ENCODE data around the gene LRRC4C.

The LRRC4C gene

GRCh38 chr11:41446566-41446965 lies 12.9 kb downstream of the LRRC4C start:
- Histone ChIP-seq H3K18ac (ENCODE audit: low read length) (no peak overlapping the region), H4K91ac (ENCODE audit: low read depth, low read length, poor library complexity) (no peak overlapping the region), H3K23ac (ENCODE audit: low read depth, low read length, poor library complexity) (no peak overlapping the region), H2BK12ac (ENCODE audit: low read length) (no peak overlapping the region), H3K9ac (ENCODE audit: low read depth, low read length, poor library complexity) (no peak overlapping the region), H3K79me1 (ENCODE audit: low read depth, low read length) (no peaks in the 10 kb centered on the region), H3K4me3 (ENCODE audit: low read length in 2 of 2) (no peak overlapping the region), H3K27me3 (ENCODE audit: control insufficient read depth in 3 of 3, insufficient read depth in 3 of 3, low read depth in 1 of 3, low read length in 3 of 3) (no peaks in the 10 kb centered on the region), H2BK15ac (ENCODE audit: low read length) (no peak overlapping the region), H3K9me3 (replicated peaks in 1 of 2; ENCODE audit: control insufficient read depth in 2 of 2, insufficient read depth in 1 of 2, low read depth in 1 of 2, low read length in 2 of 2) (no peaks in the 10 kb centered on the region), H3K36me3 (replicated peaks in 1 of 2; ENCODE audit: control insufficient read depth in 2 of 2, insufficient read depth in 2 of 2, low read length in 2 of 2) (no peaks in the 10 kb centered on the region), H3K4me1 (ENCODE audit: control insufficient read depth in 2 of 2, insufficient read depth in 1 of 2, low read depth in 1 of 2, low read length in 2 of 2) (no peaks in the 10 kb centered on the region), H4K8ac (ENCODE audit: low read depth, low read length) (no peak overlapping the region), H3K27ac (replicated peaks; ENCODE audit: low read length) (no peak overlapping the region), H2AFZ (ENCODE audit: low read length) (no peak overlapping the region), H2BK120ac (ENCODE audit: low read depth, low read length) (no peak overlapping the region), H2AK5ac (ENCODE audit: low read depth, low read length) (no peak overlapping the region), H3K4me2 (ENCODE audit: insufficient read depth, low read length, poor library complexity, severe bottlenecking) (no peak overlapping the region), H3K14ac (ENCODE audit: low read length) (no peak overlapping the region), H3K4ac (ENCODE audit: low read length) (no peak overlapping the region), H2BK5ac (ENCODE audit: low read length) (no peak overlapping the region)
- DNase-seq (ENCODE audit: low spot score): no peak

GRCh38 chr11:41446107-41446506 lies 13.3 kb downstream of the LRRC4C start:
- no CpG with 5 or more reads among the region's 2 CpGs for WGBS, 2 donors (ENCODE audit: extremely low coverage in 2 of 2, insufficient read length in 2 of 2, insufficient replicate concordance in 1 of 2)
- Histone ChIP-seq H2BK120ac (ENCODE audit: low read depth, low read length) (no peak overlapping the region), H3K4ac (ENCODE audit: low read length) (no peak overlapping the region)

GRCh38 chr11:41437006-41437490 lies 22.4 kb downstream of the LRRC4C start:
- WGBS, 2 donors (ENCODE audit: extremely low coverage in 2 of 2, insufficient read length in 2 of 2, insufficient replicate concordance in 1 of 2): 100% methylated on average over 1 of the region's 9 CpGs; no CpG with 5 or more reads in 1 of the 2 donors
- no peak overlapping the region for H3K23ac ChIP-seq (ENCODE audit: low read depth, low read length, poor library complexity)
- H2BK15ac ChIP-seq (ENCODE audit: low read length): no peak overlapping the region

More at GRCh38 chr11:41446107-41446506, 13.3 kb downstream of the LRRC4C start:
- Histone ChIP-seq H2AK5ac (ENCODE audit: low read depth, low read length) (no peak overlapping the region), H3K4me1 (ENCODE audit: control insufficient read depth in 2 of 2, insufficient read depth in 1 of 2, low read depth in 1 of 2, low read length in 2 of 2) (no peaks in the 10 kb centered on the region), H3K27me3 (ENCODE audit: control insufficient read depth in 3 of 3, insufficient read depth in 3 of 3, low read depth in 1 of 3, low read length in 3 of 3) (no peaks in the 10 kb centered on the region), H3K18ac (ENCODE audit: low read length) (no peak overlapping the region), H3K36me3 (replicated peaks in 1 of 2; ENCODE audit: control insufficient read depth in 2 of 2, insufficient read depth in 2 of 2, low read length in 2 of 2) (no peaks in the 10 kb centered on the region), H3K4me3 (ENCODE audit: low read length in 2 of 2) (no peak overlapping the region), H3K23ac (ENCODE audit: low read depth, low read length, poor library complexity) (no peak overlapping the region), H2AFZ (ENCODE audit: low read length) (no peak overlapping the region), H2BK5ac (ENCODE audit: low read length) (no peak overlapping the region), H3K27ac (replicated peaks; ENCODE audit: low read length) (no peak overlapping the region), H3K9me3 (replicated peaks in 1 of 2; ENCODE audit: control insufficient read depth in 2 of 2, insufficient read depth in 1 of 2, low read depth in 1 of 2, low read length in 2 of 2) (no peaks in the 10 kb centered on the region), H3K4me2 (ENCODE audit: insufficient read depth, low read length, poor library complexity, severe bottlenecking) (no peak overlapping the region), H4K91ac (ENCODE audit: low read depth, low read length, poor library complexity) (no peak overlapping the region), H2BK12ac (ENCODE audit: low read length) (no peak overlapping the region), H3K79me1 (ENCODE audit: low read depth, low read length) (no peaks in the 10 kb centered on the region), H3K14ac (ENCODE audit: low read length) (no peak overlapping the region), H2BK15ac (ENCODE audit: low read length) (no peak overlapping the region), H3K9ac (ENCODE audit: low read depth, low read length, poor library complexity) (no peak overlapping the region), H4K8ac (ENCODE audit: low read depth, low read length) (no peak overlapping the region)
- DNase-seq (ENCODE audit: low spot score): no peak

GRCh38 chr11:41435531-41435930 lies 23.9 kb downstream of the LRRC4C start:
- Histone ChIP-seq H3K18ac (ENCODE audit: low read length) (no peak overlapping the region), H3K27me3 (ENCODE audit: control insufficient read depth in 3 of 3, insufficient read depth in 3 of 3, low read depth in 1 of 3, low read length in 3 of 3) (no peaks in the 10 kb centered on the region), H2AK5ac (ENCODE audit: low read depth, low read length) (no peak overlapping the region), H3K4me2 (ENCODE audit: insufficient read depth, low read length, poor library complexity, severe bottlenecking) (no peak overlapping the region), H2BK5ac (ENCODE audit: low read length) (no peak overlapping the region), H3K4ac (ENCODE audit: low read length) (no peak overlapping the region), H3K23ac (ENCODE audit: low read depth, low read length, poor library complexity) (no peak overlapping the region), H2BK120ac (ENCODE audit: low read depth, low read length) (no peak overlapping the region), H3K4me3 (ENCODE audit: low read length in 2 of 2) (no peak overlapping the region), H3K27ac (replicated peaks; ENCODE audit: low read length) (no peak overlapping the region), H2AFZ (ENCODE audit: low read length) (no peak overlapping the region), H3K79me1 (ENCODE audit: low read depth, low read length) (no peaks in the 10 kb centered on the region), H3K14ac (ENCODE audit: low read length) (no peak overlapping the region), H3K36me3 (replicated peaks in 1 of 2; ENCODE audit: control insufficient read depth in 2 of 2, insufficient read depth in 2 of 2, low read length in 2 of 2) (no peaks in the 10 kb centered on the region), H3K9me3 (replicated peaks in 1 of 2; ENCODE audit: control insufficient read depth in 2 of 2, insufficient read depth in 1 of 2, low read depth in 1 of 2, low read length in 2 of 2) (no peaks in the 10 kb centered on the region), H2BK15ac (ENCODE audit: low read length) (no peak overlapping the region), H2BK12ac (ENCODE audit: low read length) (no peak overlapping the region), H3K9ac (ENCODE audit: low read depth, low read length, poor library complexity) (no peak overlapping the region), H3K4me1 (ENCODE audit: control insufficient read depth in 2 of 2, insufficient read depth in 1 of 2, low read depth in 1 of 2, low read length in 2 of 2) (no peaks in the 10 kb centered on the region), H4K91ac (ENCODE audit: low read depth, low read length, poor library complexity) (no peak overlapping the region), H4K8ac (ENCODE audit: low read depth, low read length) (no peak overlapping the region)
- no peak for DNase-seq (ENCODE audit: low spot score)
- WGBS, 2 donors (ENCODE audit: extremely low coverage in 2 of 2, insufficient read length in 2 of 2, insufficient replicate concordance in 1 of 2): no CpG with 5 or more reads among the region's 4 CpGs

More at GRCh38 chr11:41437006-41437490, 22.4 kb downstream of the LRRC4C start:
- Histone ChIP-seq H3K4me2 (ENCODE audit: insufficient read depth, low read length, poor library complexity, severe bottlenecking) (no peak overlapping the region), H3K4me1 (ENCODE audit: control insufficient read depth in 2 of 2, insufficient read depth in 1 of 2, low read depth in 1 of 2, low read length in 2 of 2) (no peaks in the 10 kb centered on the region), H2BK120ac (ENCODE audit: low read depth, low read length) (no peak overlapping the region), H3K18ac (ENCODE audit: low read length) (no peak overlapping the region), H3K14ac (ENCODE audit: low read length) (no peak overlapping the region), H3K36me3 (replicated peaks in 1 of 2; ENCODE audit: control insufficient read depth in 2 of 2, insufficient read depth in 2 of 2, low read length in 2 of 2) (no peaks in the 10 kb centered on the region), H3K79me1 (ENCODE audit: low read depth, low read length) (no peaks in the 10 kb centered on the region), H3K4ac (ENCODE audit: low read length) (no peak overlapping the region), H3K27ac (replicated peaks; ENCODE audit: low read length) (no peak overlapping the region), H2AK5ac (ENCODE audit: low read depth, low read length) (no peak overlapping the region), H4K8ac (ENCODE audit: low read depth, low read length) (no peak overlapping the region), H3K27me3 (ENCODE audit: control insufficient read depth in 3 of 3, insufficient read depth in 3 of 3, low read depth in 1 of 3, low read length in 3 of 3) (no peaks in the 10 kb centered on the region), H4K91ac (ENCODE audit: low read depth, low read length, poor library complexity) (no peak overlapping the region), H3K9me3 (replicated peaks in 1 of 2; ENCODE audit: control insufficient read depth in 2 of 2, insufficient read depth in 1 of 2, low read depth in 1 of 2, low read length in 2 of 2) (no peaks in the 10 kb centered on the region), H2AFZ (ENCODE audit: low read length) (no peak overlapping the region), H3K9ac (ENCODE audit: low read depth, low read length, poor library complexity) (no peak overlapping the region), H2BK5ac (ENCODE audit: low read length) (no peak overlapping the region), H2BK12ac (ENCODE audit: low read length) (no peak overlapping the region), H3K4me3 (ENCODE audit: low read length in 2 of 2) (no peak overlapping the region)
- DNase-seq (ENCODE audit: low spot score): no peak
